Endometrium (tissue), 2 donors: ENCODE measurements around the gene BPTF.
"Not testable (repeated sequence)": the region's sequence is repeated elsewhere in the genome, so short reads cannot be mapped to it uniquely, and the experiment has no call there.

Experiments used
- FAIRE-seq: peaks from 2 replicates; lab custom pipeline; 2012; peaks lifted over from hg19 to GRCh38; lab: Jason Lieb, UNC
- donor health status: control.
- donor health status: control.

The BPTF gene

DNA sequence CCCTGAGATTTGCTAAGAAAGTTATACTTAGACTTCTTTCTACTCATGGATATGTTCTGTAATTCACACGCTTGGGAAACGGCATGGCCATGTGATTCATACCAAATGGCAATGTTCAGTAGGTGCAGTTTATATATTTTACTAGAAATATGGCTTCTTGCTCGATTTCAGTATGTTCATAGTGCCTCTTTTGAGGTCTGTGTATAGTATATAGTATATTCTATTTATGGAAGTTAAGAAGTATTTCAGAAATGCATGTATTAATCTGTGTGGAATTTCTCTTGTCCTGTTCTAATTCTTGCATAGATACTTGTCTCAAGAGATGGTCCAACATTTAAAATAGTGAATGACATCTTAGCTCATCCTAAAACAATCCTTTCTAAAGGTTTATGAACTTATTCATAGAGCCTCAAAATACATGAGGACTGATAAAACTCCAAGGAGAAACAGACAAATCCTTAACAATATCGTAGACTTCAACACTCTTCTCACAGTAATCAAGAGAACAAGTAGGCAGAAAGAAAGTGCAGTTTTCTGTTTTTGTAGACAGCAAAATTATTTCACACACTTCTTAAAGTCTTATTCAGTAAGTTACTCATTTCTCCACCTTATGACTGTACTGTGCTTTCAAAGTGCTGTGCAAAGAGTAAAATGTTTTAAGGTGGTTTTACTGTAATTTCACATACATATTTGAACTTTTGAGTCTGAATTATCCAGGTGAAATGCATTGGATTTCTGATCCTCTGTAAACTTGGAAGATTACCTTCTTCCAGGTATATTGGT lies 11.1 kb downstream of the BPTF start:
- FAIRE-seq = no peak

DNA sequence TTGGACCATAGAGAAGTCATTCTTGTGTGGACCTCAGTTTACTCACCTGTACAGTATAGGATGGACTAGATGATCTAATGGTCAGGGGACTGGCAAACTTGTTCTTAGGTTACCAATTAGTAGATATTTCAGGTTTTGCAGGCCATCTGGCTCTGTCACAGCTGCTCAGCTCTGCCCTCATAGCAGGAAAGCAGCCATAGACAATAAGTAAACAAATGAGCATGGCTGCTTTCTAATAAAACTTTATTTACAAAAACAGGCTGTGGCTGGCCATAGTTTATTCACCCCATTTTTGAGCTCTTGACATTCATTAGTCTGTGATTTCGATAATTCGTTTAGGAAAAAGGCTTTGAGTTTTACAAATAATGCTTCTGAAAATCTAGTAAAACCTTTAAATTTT lies 12.7 kb downstream of the BPTF start:
- no peak for FAIRE-seq

DNA sequence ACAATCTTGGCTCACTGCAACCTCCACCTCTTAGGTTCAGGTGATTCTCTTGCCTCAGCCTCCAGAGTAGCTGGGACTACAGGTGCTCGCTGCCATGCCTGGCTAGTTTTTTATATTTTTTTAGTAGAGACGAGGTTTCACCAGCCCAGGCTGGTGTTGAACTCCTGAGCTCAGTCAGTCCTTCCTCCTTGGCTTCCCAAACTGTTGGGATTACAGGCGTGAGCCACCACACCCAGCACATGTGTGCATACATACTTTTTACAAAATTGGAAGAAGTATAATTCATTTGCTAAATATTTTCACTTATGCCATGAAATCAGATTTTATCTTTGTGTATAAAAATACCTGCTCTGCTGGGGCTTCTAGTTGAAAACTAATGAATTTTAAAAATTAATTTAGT lies 13.2 kb downstream of the BPTF start:
- no peak for FAIRE-seq

DNA sequence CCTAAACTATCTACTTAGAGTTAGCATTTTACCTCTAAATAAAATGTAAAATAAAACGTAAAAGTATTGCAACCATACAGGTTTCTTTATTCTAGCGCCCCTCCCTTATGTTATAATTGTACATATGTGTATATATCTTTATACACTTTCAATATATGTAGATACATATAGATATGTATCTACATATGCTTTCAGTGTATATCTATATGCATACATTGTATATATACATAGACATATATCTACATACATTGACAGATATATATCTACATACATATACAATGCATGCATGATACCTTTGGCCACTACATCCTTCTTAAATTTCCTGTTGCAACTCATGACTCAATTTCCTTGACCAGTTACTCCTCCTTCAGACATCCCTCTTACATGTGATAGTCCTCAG lies 16.7 kb downstream of the BPTF start:
- FAIRE-seq = no peak

DNA sequence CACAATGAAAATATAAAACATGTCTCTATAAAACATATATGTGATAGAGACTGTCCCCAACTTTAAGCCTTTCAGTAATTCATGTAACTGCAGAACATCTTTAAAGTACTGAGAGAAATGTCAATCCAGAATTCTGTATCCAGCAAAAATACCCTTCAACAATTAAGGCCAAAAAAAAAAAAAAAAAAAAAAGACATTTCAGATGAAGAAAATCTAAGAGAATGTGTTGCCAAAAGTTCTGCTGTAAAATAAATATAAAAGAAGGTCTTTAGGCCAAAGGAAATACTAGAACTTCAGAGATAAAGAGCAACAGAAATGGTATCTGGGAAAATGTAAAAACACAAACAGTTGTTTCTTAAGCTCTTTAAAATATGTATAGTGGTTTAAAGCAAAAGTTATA lies 17.3 kb downstream of the BPTF start:
- no peak for FAIRE-seq

DNA sequence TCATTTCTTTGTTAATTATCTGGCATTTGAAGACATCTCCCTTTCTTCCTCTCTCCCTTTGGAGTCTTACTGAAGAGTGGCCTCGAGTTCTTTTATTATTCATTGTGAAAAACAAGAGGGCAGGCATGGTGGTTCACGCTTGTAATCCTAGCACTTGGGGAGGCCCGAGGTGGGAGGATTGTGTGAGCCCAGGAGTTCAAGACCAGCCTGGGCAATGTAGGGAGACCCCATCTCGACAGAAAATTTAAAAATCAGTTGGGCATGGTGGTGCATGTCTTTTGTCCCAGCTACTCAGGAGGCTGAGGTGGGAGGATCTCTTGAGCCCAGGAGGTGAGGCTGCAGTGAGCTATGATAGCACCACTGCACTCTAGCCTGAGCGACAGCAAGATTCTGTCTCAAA lies 20.1 kb downstream of the BPTF start:
- FAIRE-seq = no peak

DNA sequence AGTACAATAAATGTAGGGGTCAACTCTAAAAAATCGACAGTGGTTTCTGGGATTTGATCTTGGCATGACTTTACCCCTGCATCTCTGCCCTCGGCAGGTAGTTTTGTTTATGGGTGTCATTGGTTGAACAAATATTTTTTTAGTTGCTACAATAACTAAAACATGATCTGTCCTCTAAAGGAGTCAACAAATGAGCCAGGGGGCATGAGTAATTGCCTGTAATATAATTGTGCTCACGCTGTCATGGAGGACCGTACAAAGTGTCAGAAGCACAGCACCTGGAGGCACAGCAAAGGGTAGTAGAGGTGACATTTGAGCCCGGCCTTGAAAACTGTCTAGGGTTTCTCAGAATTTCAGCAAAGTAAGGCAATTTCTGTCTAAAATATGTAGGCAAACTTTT lies 22.9 kb downstream of the BPTF start:
- not testable (repeated sequence) for FAIRE-seq

DNA sequence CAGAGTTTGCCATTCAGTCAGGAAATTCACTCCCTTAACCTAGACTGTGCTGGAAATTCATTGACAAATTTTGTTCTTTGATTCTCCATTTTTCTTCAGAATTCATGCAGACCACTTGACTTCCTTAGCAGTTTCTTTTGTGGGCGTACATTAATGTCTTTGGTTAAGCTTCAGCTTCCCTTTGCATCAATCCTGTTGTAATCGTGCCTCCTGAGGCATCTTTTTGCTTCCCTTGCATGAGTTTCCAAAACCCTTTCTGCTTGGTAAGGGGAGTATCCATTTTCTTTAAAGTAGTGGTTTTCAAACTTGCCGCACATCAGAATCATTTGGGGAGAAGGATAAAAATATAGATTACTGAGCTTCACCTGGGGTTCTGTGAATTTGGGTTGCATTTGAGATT lies 23.5 kb downstream of the BPTF start:
- FAIRE-seq = not testable (repeated sequence)

DNA sequence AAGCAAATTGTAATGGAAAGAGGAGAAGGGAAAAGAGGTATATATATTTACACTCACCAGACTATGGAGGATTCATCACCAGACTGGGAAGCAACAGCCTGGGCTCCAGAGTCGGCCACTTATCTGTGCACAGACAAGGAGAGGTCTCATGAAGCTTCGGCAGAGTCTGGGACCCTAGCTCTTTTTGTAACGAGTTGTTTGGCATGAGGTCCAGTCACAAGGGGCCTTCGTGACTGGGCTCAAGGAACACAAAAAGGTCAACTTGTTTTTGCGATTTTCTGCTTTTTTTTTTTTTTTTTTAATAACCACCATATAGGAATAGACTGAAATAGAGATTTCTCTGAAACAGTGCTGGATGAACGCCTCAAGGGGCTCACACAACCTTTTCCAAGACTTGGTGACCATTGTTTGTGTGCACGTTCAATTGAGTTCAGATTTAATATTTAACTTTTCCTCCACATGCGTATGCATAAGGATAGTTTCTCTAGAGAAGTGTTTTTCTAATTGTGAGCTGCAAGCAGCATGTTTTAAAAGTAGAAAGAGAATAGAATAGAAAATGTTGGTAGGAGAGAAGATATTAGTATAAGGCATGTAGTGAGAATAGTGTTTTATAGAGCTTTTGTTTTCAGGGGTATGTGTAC lies 25.8 kb downstream of the BPTF start:
- no peak for FAIRE-seq

DNA sequence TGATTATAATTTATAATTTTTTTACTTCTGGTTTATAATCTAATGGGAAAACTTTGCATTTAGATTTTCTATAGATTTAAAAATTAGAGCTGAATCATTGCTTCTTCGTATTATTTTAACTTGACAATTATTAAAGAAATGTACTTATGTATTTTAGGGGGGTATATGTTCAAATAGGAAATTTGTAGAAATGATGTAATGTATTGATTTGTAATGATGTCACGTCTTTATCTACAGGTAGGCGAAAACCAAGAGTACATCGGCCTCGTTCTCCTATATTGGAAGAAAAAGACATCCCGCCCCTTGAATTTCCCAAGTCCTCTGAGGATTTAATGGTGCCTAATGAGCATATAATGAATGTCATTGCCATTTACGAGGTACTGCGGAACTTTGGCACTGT lies 28.4 kb downstream of the BPTF start:
- FAIRE-seq = no peak

DNA sequence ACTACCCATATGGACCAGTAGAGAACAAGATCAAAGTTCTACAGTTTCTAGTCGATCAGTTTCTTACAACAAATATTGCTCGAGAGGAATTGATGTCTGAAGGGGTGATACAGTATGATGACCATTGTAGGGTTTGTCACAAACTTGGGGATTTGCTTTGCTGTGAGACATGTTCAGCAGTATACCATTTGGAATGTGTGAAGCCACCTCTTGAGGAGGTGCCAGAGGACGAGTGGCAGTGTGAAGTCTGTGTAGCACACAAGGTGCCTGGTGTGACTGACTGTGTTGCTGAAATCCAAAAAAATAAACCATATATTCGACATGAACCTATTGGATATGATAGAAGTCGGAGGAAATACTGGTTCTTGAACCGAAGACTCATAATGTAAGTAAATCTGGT lies 29.1 kb downstream of the BPTF start:
- FAIRE-seq = no peak

DNA sequence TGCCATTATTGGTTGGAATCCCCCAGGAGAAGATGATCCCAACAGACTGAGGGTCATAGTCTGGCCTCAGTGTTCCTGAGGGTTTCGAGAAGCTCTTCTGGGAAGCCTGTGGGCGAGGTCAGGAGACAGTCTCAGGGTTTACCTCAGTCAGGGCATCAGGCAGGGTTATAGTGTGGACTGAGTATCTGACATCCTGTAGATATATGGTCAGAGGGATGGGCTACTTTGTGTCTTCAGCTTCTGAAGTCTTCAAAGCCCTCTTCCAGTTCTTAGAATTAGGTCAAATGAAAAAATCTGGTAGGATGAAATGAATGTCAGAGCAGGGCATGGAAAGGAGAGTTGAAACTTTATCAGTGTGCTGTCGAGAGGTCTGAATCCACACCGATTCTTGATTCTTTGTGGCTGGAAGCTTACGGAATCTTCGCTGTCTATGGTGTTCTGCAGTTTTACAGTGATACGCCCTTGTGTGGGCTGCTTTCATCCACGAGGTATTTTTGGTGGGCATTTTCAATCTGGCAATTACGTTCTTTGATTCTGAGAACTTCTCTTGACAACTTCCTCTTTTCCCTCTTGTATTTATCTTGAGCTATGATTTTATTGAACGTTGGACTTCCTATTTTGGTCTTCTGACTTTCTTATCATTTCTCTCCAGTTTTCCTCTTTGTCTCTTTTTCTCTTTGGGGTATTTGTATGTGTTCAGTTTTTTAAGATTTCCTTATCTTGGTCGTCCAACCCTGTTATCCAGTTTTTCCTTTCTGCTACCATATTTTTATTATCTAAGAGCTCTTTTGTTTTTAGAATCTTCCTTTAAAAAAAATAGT lies 30.4 kb downstream of the BPTF start:
- FAIRE-seq = no peak

DNA sequence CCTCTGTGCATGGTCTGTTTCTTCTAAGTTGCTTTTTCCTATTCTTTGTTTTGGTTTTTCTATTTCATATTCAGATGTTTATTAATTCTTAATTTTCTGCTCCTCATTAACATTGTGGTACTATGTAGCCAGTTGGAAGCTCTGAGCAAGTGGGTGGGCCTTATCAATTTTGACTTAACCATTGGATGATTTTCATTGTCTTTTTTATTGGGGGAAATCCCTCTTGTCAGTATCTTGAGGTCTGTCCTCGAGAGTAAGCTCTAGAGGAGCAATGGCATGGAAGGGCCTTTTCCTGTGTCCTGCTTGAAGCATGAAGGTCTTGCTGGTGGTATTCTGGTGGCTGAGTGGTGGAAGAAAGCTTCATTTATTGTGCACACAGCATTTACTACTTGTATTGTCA lies 31.1 kb downstream of the BPTF start:
- not testable (repeated sequence) for FAIRE-seq

DNA sequence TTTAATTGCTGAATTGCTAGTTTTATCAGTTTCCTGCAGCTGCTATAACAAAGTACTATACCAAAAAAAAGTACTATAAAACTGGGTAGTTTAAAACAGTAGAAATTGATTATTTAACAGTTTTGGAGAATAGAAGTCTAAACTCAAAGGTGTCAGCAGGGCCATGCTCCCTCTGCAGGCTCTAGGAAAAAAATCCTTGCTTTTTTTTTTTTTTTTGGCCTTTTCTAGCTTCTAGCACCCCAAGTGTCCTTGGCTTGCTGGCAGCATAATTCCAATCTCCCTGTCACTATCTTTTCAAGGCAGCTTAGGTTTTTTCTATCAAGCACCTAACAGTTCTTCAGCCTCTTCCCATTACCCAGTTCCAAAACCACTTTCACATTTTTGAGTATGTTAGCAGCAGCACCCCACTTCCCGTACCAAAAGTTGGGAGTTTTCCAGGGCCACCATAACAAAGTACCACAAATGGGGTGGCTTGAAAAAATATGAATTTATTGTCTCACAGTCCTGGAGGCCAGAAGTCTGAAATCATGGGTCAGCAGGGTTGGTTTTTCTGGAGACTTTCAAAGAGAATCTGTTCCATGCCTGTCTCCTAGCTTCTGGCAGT lies 37.4 kb downstream of the BPTF start:
- FAIRE-seq = no peak

DNA sequence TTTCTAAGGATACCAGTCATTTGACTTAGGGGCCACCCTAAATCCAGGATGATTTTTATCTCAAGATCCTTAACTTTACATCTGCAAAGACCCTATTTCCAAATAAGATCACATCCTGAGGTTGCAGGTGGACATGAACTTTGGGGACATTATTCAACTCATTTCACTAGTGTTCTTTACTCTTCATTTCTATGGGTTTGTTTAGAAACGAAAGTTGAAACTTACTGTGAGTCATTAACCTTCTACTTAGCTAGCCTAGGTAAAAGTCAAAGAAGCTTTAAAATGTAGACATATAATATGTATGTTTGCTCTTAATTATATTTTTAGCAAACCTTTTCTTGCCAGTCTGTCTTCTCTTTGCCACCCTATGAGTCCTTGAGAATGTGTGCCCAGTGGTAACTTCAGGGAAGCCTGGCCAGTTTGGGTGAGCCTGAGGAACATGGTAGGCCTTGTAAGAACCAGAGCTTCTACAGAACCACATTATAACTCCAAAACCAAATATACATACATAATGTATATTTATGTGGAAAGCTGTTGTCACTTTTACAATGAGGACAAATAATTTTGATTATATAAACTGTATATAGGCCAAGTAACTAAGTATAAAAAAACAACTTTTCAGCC lies 38.4 kb downstream of the BPTF start:
- no peak for FAIRE-seq

DNA sequence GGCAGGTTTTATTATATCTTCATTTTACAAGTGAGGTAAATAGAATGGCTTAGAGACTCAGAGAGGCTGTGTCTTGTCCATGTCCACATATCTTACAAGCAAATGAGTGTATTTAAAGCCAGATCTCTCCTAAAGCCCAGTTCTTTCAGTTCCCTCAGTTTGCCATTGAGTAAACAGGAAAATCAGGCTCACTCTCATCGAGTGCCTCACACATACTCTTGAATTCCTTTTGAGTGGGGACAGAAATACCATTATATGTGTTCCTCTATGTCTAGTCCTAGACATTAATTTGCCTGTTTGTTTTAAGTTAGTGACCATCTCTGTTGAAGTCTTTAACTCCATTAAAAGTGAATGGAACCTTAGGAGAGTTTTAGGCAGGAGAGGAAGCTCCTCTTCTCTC lies 40.1 kb downstream of the BPTF start:
- no peak for FAIRE-seq

DNA sequence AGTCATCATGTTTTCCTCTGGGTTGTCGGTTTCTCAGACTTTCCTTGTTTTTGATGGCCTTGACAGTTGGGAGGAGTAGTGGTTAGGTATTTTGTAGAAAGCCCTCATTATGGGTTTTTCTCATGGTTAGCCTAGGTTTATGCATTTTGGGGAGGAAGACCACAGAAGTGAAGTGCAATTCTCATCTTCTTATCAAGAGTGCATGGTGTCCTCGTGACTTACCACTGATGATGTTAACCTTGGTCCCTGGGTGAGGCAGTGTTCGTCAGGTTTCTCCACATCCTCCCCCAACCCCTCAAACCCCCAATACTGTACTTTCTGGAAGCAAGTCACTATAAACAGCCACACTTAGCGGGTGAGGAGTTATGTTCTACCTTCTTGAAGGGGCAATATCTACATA lies 42.3 kb downstream of the BPTF start:
- FAIRE-seq = no peak

DNA sequence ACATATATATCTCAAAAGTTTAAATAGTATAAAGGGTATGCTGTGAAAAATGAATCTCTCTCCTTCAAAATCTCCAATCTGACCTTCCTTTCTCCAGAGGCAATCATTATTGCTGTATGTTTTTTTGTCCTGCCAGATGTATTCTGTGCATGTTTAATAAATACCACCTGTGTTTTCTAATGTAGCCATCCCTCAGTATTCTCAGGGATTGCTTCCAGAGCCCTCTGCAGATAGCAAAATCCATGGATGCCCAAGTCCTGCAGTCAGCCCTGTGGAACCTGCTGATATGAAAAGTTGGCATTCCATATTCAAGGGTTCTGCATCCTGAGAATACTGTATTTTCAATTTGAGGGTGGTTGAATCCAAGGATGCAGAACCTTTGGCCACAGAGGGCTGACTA lies 42.9 kb downstream of the BPTF start:
- FAIRE-seq = no peak

DNA sequence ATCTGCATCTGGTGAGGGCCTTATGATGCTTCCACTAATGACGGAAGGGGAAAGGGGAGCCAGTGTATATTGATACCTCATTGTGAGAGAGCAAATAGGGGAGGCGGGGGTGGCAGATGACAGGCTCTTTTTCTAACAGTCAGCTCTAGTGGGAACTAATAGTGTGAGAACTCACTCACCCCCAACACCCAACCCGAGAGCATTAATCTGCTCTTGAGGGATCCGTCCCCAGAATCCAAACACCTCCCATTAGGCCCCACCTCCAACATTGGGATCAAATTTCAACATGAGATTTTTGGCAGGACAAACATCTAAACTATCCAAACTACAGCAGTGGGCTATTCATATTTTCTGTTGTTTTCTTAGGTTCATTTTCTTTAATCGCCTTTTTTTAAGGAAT lies 54.4 kb downstream of the BPTF start:
- FAIRE-seq = no peak

DNA sequence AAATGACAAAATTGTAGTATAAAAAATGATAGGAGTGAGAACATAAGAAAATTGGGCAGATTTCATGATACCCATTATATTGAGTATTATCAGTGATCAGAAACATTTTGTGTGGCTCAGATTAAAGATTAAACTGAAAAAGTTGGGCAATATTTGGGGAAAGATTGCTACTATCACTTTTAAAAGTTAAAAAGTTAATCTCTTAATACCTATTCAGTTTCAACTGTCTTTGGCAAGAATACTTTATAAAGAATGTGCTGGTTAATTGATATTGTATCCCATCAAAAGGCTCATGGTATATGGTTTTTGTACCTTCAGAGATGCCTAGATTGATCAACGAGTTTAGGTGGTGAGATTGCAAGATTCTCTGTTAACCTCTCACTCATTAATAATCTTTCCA lies 55.8 kb downstream of the BPTF start:
- no peak for FAIRE-seq

DNA sequence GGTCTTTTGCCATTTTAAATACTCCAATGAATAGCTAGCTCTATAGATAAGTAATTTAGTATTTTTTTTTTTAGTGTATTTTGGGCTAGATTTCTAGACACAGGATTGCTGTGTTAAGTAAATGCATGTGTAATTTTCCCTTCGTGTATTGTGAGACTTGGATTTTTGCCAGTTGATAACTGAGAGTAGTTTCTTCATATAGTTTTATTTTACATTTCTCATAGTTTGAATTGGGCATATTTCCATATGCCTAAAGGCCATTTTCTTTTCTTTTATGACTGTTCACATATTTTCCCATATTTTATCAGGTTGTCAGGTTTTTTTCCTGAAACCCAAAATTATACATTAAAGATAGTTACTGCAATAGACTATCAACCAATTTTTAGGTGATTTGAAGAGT lies 59.4 kb downstream of the BPTF start:
- no peak for FAIRE-seq

DNA sequence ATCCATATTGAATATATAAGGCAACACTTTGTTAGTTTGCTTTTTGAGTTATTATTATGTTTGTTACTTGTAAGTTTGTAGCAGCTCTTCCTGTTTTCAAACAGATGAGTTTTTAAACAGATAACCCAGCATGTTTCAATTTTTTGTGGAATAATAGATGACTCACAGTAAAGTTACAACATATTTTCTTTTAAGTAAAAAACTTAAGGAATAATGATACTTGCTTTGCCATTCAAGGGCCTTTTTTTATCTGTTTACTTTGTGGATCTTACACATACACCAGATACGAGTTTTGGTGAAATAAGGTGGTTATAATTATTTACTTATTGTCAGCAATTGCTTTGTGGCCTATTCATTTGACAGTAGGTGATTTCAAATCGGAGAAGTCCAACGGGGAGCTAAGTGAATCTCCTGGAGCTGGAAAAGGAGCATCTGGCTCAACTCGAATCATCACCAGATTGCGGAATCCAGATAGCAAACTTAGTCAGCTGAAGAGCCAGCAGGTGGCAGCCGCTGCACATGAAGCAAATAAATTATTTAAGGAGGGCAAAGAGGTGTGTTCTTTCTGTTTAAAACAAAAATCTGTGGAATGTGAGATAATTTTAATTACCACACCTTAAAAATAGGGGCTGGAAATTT lies 66.3 kb downstream of the BPTF start:
- no peak for FAIRE-seq
